HG03571 (cell line): Measurements from ENCODE around the gene RAB12.
"Not testable (repeated sequence)": the region's sequence is repeated elsewhere in the genome, so short reads cannot be mapped to it uniquely, and the experiment has no call there.

Experiments
- ATAC-seq: cut with Tn5 transposase; IDR thresholded peaks from one replicate; pipeline ENCODE4 v1.9.1; 2021; ENCODE audit not compliant: unreplicated experiment

Gene RAB12

GRCh38 chr18:8611916-8612576, 2.8 kb downstream of the RAB12 start:
- no peak for ATAC-seq

GRCh38 chr18:8614875-8615274, 5.6 kb downstream of the RAB12 start:
- ATAC-seq = no peak

- no peak for ATAC-seq
These were observed 6.3 kb downstream of the RAB12 start for GRCh38 chr18:8615397-8616027.

GRCh38 chr18:8616028-8616401, 6.8 kb downstream of the RAB12 start:
- ATAC-seq = no peak

GRCh38 chr18:8617907-8618306, 8.7 kb downstream of the RAB12 start:
- ATAC-seq = no peak

GRCh38 chr18:8619041-8619440, 9.8 kb downstream of the RAB12 start:
- ATAC-seq = no peak

- ATAC-seq = no peak
These were observed 10.8 kb downstream of the RAB12 start for GRCh38 chr18:8619835-8620577.

- no peak for ATAC-seq
These were observed 11.6 kb downstream of the RAB12 start for GRCh38 chr18:8620845-8621244.

- not testable (repeated sequence) for ATAC-seq
These were observed 13.4 kb downstream of the RAB12 start for GRCh38 chr18:8622625-8623024.

- peak; percentile 80 for ATAC-seq
These were observed 14.4 kb downstream of the RAB12 start for GRCh38 chr18:8623549-8624106.

GRCh38 chr18:8625461-8626092, 16.3 kb downstream of the RAB12 start:
- ATAC-seq = no peak

- ATAC-seq = no peak
These were observed 17.3 kb downstream of the RAB12 start for GRCh38 chr18:8626414-8627106.

GRCh38 chr18:8627107-8627472, 17.9 kb downstream of the RAB12 start:
- no peak for ATAC-seq

GRCh38 chr18:8627540-8627939, 18.3 kb downstream of the RAB12 start:
- no peak for ATAC-seq

- ATAC-seq = no peak
These were observed 20.4 kb downstream of the RAB12 start for GRCh38 chr18:8629602-8630001.

- no peak for ATAC-seq
These were observed 21.3 kb downstream of the RAB12 start for GRCh38 chr18:8630546-8630945.

- ATAC-seq = no peak
These were observed 22.0 kb downstream of the RAB12 start for GRCh38 chr18:8631265-8631664.

- ATAC-seq = no peak
These were observed 23.1 kb downstream of the RAB12 start for GRCh38 chr18:8632386-8632785.

GRCh38 chr18:8634508-8634907, 25.3 kb downstream of the RAB12 start:
- ATAC-seq = no peak

GRCh38 chr18:8635087-8635486, 25.9 kb downstream of the RAB12 start:
- ATAC-seq = no peak

- no peak for ATAC-seq
These were observed 30.5 kb downstream of the RAB12 start for GRCh38 chr18:8639762-8640161.
